ENCODE data around the gene AUNIP.
"Not testable (repeated sequence)": the region's sequence is repeated elsewhere in the genome, so short reads cannot be mapped to it uniquely, and the experiment has no call there.

Gene AUNIP

GRCh38 chr1:25863486-25864262, 4.4 kb upstream of the AUNIP start:
- no peak for DNase-seq

GRCh38 chr1:25862785-25863485, 3.7 kb upstream of the AUNIP start:
- no peak for DNase-seq

GRCh38 chr1:25861316-25862286, 2.3 kb upstream of the AUNIP start:
- DNase-seq: no peak

GRCh38 chr1:25858494-25858893, 763 bp downstream of the AUNIP start:
- DNase-seq: no peak

- DNase-seq: no peak
Measured at GRCh38 chr1:25856856-25857255, 2.4 kb downstream of the AUNIP start.

- DNase-seq: no peak
Measured at GRCh38 chr1:25854554-25854953, 4.7 kb downstream of the AUNIP start.

- DNase-seq: no peak
Measured at GRCh38 chr1:25848531-25848930, 10.7 kb downstream of the AUNIP start.

- no peak for DNase-seq
Measured at GRCh38 chr1:25847929-25848328, 11.3 kb downstream of the AUNIP start.

- DNase-seq: no peak
Measured at GRCh38 chr1:25845664-25846063, 13.6 kb downstream of the AUNIP start.

GRCh38 chr1:25844536-25845337, 14.5 kb downstream of the AUNIP start:
- no peak for DNase-seq

- DNase-seq: no peak
Measured at GRCh38 chr1:25843483-25843882, 15.8 kb downstream of the AUNIP start.

GRCh38 chr1:25839808-25840207, 19.4 kb downstream of the AUNIP start:
- not testable (repeated sequence) for DNase-seq

GRCh38 chr1:25837262-25837875, 21.9 kb downstream of the AUNIP start:
- no peak for DNase-seq

- DNase-seq: no peak
Measured at GRCh38 chr1:25836695-25837094, 22.6 kb downstream of the AUNIP start.

GRCh38 chr1:25834894-25835293, 24.4 kb downstream of the AUNIP start:
- DNase-seq: no peak

- DNase-seq: no peak
Measured at GRCh38 chr1:25833158-25833557, 26.1 kb downstream of the AUNIP start.

GRCh38 chr1:25832336-25833037, 26.8 kb downstream of the AUNIP start:
- DNase-seq: no peak

GRCh38 chr1:25831569-25832196, 27.6 kb downstream of the AUNIP start:
- no peak for DNase-seq

- DNase-seq: no peak
Measured at GRCh38 chr1:25829046-25829445, 30.2 kb downstream of the AUNIP start.

GRCh38 chr1:25828491-25828890, 30.8 kb downstream of the AUNIP start:
- DNase-seq: no peak

GRCh38 chr1:25826571-25826970, 32.7 kb downstream of the AUNIP start:
- DNase-seq: no peak
